ENCODE data around the gene NUMB.

The NUMB gene

DNA sequence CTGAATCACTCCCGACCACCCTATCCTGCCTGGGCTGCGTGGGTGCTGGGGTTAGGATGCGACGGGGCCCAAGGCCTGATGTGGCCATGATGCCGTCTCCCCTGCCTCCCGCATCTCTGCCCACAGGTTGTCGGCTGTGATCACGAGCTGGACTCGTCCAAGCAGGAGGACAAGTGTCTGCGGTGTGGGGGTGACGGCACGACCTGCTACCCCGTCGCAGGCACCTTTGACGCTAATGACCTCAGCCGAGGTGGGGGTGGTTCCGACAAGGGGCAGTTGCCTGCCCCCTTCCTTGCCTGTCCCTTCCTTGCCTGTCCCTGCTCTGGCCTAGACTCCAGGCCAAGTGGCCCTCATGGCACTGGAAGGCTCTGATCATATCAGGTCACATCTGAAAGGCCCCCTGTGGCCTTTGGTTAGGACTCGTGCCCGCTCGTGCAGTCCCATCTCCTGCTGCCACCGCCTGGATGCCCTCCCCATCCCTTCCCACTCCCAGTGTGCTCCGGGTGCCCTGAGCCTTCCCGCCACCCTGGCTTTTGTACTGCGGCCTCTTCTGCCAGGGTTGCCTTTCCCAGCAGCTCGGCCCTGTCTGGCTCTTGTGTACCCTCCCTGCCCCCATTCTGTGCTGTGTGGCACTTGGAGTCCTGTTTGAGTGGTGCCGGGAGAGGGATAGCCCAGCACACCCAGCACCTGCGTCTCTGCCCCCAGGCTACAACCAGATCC is 207.4 kb downstream of the NUMB start:
- TF ChIP-seq, protein P1, sequence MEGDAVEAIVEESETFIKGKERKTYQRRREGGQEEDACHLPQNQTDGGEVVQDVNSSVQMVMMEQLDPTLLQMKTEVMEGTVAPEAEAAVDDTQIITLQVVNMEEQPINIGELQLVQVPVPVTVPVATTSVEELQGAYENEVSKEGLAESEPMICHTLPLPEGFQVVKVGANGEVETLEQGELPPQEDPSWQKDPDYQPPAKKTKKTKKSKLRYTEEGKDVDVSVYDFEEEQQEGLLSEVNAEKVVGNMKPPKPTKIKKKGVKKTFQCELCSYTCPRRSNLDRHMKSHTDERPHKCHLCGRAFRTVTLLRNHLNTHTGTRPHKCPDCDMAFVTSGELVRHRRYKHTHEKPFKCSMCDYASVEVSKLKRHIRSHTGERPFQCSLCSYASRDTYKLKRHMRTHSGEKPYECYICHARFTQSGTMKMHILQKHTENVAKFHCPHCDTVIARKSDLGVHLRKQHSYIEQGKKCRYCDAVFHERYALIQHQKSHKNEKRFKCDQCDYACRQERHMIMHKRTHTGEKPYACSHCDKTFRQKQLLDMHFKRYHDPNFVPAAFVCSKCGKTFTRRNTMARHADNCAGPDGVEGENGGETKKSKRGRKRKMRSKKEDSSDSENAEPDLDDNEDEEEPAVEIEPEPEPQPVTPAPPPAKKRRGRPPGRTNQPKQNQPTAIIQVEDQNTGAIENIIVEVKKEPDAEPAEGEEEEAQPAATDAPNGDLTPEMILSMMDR (conservative IDR thresholded peaks at IDR 0.05) = no peak
- H3K27ac ChIP-seq = no peak overlapping the region

- no peak overlapping the region for H3K27ac ChIP-seq
- TF ChIP-seq, protein P1 (conservative IDR thresholded peaks at IDR 0.05) = no peak
Measured at GRCh38 chr14:73250317-73250713, 208.0 kb downstream of the NUMB start.

DNA sequence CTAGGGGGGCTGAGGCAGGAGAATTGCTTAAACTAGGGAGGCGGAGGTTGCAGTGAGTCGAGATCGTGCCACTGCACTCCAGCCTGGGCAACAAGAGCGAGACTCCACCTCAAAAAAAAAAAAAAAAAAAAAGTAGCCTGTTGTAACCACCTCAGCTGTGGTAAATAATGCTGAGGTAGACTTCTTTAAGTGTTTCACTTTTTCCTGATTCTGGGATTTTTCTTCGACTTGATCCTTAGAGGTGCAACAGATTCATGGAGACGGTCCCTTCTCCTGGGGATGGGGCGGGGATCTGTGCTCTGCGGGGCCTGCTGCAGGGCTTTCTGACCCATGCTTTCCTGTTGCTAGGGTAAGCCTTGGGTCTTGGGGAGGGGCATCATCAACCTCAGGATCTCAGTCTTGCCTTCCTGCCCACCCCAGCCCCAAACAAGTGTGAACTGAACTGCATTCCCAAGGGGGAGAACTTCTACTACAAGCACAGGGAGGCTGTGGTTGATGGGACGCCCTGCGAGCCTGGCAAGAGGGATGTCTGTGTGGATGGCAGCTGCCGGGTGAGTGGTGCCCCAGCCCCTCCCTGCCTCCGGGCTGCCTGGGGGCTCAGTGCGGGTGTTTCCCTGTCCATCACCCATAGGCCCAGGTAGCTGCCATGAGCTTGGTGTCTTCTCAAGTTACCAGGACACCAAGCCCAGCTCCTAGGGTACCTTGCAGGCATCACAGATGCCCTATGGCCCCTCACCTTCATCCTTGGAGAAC is 208.6 kb downstream of the NUMB start:
- TF ChIP-seq, protein P1 (conservative IDR thresholded peaks at IDR 0.05) = no peak
- H3K27ac ChIP-seq = no peak overlapping the region

DNA sequence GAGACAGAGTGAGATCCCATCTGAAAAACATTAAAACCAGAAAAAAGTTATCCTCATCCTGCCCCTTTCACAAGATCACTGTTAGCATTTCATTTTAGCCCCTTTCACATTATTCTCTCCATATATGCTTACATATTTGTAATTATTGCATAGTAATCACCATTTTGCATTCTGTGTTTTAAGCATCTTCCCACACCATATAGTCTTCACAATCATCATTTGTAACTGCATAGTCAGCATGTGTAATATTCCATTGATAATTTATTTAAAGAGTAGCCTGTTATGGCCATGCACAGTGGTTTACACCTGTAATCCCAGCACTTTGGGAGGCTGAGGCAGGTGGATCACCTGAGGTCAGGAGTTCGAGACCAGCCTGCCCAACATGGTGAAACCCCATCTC is 209.2 kb downstream of the NUMB start:
- TF ChIP-seq, protein P1 (conservative IDR thresholded peaks at IDR 0.05) = no peak
- H3K27ac ChIP-seq = no peak overlapping the region

DNA sequence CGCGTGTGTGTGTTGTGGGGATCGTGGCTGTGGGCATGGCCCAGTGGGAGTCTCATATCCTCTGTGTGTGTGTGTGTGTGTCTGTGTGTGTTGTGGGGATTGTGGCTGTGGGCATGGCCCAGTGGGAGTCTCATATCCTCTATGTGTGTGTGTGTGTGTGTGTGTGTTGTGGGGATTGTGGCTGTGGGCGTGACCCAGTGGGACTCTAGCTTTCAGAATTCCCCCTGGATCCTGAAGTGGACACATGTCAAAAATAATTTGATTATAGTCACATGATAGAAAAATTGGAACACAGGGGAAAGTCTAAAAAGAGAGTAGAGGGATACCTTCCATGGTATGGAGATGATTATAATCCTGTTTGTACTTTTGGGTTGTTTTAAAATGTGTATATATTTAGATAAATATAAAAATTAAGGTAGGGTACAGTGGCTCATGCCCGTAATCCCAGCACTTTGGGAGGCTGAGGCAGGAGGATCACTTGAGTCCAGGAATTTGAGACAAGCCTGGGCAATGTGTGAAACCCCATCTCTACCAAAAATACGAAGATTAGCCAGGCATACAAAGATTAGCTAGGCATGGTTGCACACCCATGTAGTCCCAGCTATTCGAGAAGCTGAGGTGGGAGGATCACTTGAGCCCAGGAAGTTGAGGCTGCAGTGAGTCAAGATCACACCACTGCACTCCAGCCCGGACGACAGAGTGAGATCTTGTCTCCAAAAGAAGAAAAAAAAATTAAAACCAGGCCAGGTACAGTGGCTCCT is 210.1 kb downstream of the NUMB start:
- TF ChIP-seq, protein P1 (conservative IDR thresholded peaks at IDR 0.05) = no peak
- H3K27ac ChIP-seq = no peak overlapping the region

DNA sequence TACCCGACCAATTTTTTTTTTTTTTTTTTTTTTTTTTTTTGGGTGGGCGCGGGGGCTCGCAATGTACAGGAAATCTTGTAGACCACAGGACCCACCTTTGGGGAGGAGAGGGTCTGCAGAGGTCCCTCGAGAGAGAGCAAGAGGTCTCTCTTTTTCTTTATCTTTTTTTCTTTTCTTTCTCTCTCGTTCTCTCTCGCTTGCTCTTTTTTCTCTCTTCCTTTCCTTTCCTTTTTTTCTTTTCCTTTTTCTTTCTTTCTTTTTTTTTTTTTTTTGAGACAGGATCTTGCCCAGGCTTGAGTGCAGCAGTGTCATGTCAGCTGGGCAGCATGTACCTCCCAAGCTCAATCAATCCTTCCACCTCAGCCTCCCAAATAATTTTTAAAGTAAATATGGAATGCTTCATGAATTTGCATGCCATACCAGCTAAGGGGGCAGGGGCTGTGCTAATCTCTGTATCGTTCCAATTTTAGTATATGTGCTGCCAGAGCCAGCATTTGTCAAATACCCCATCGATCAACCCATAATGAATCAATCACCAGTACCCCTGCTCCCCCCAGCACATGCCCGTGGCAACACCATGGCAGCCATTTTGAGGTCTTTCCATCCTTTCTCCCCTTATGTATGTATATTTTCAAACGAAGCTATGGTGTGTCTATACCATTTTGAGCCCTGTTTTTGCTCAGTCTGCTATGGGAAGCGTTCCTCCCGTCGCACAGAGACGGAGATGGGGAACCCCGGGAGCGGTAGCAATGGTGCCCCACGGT is 211.8 kb downstream of the NUMB start:
- H3K27ac ChIP-seq = no peak overlapping the region
- TF ChIP-seq, protein P1 (conservative IDR thresholded peaks at IDR 0.05) = no peak
